Measurements from ENCODE around the gene ZNF789.

- TF ChIP-seq EP300 (IDR thresholded peaks at IDR 0.05) (no peak), CTCF (IDR thresholded peaks at IDR 0.05) (no peak)
Measured at GRCh38 chr7:99505324-99505662, 32.6 kb downstream of the ZNF789 start.

All from suprapubic skin (tissue), 3 donors.